ENCODE measurements around the gene ST3GAL3.

ST3GAL3 gene

GRCh38 chr1:43791243-43791642 is 83.9 kb downstream of the ST3GAL3 start:
- H4K20me1 ChIP-seq (ENCODE audit: insufficient read depth, low read length), result 0 out of 2 replicates have a peak, but pooled peaks cover 3% of the 10 kb centered on the region
- peaks cover 6% of the 10 kb centered on the region; the same call in 1 of the 2 replicates for H3K36me3 ChIP-seq (ENCODE audit: insufficient read depth, low read length)
- no peak overlapping the region for H2AFZ ChIP-seq (ENCODE audit: low read depth, low read length)
- peaks cover 25% of the 10 kb centered on the region for H3K4me1 ChIP-seq (ENCODE audit: insufficient read depth, low read length)
- no peaks in the 10 kb centered on the region for H3K79me2 ChIP-seq (ENCODE audit: insufficient read depth, low read length)
- H3K27me3 ChIP-seq (ENCODE audit: insufficient read depth, low read length, poor library complexity), result no peaks in the 10 kb centered on the region
- no peak for TF ChIP-seq CTCF (IDR thresholded peaks at IDR 0.05; ENCODE audit: borderline replicate concordance, extremely low read depth, low read length, poor library complexity, severe bottlenecking)
- no peak for TF ChIP-seq EZH2 (IDR thresholded peaks at IDR 0.05; ENCODE audit: borderline replicate concordance, low read depth, low read length, severe bottlenecking)
- H3K9me3 ChIP-seq (ENCODE audit: insufficient read depth, low read length, severe bottlenecking), result no peaks in the 10 kb centered on the region
- H3K27ac ChIP-seq (ENCODE audit: low read length), result no peak overlapping the region
- DNase-seq (no peak), ATAC-seq (ENCODE audit: insufficient read depth, low read depth) (no peak)
- H3K4me3 ChIP-seq (ENCODE audit: low read depth in 1 of 2, low read length in 2 of 2), result no peak overlapping the region
- no peak overlapping the region for H3K9ac ChIP-seq (ENCODE audit: low read depth, low read length)
- no peak overlapping the region for H3K4me2 ChIP-seq (ENCODE audit: insufficient read depth, low read length)

GRCh38 chr1:43796111-43796581 is 88.8 kb downstream of the ST3GAL3 start:
- H3K9me3 ChIP-seq (ENCODE audit: insufficient read depth, low read length, severe bottlenecking), result no peaks in the 10 kb centered on the region
- TF ChIP-seq EZH2 (IDR thresholded peaks at IDR 0.05; ENCODE audit: borderline replicate concordance, low read depth, low read length, severe bottlenecking), result no peak
- no peak for TF ChIP-seq CTCF (IDR thresholded peaks at IDR 0.05; ENCODE audit: borderline replicate concordance, extremely low read depth, low read length, poor library complexity, severe bottlenecking)
- H2AFZ ChIP-seq (ENCODE audit: low read depth, low read length), result no peak overlapping the region
- no peaks in the 10 kb centered on the region for H3K27me3 ChIP-seq (ENCODE audit: insufficient read depth, low read length, poor library complexity)
- H3K4me1 ChIP-seq (ENCODE audit: insufficient read depth, low read length), result no peaks in the 10 kb centered on the region
- no peak overlapping the region for H3K4me2 ChIP-seq (ENCODE audit: insufficient read depth, low read length)
- no peak overlapping the region for H3K9ac ChIP-seq (ENCODE audit: low read depth, low read length)
- H4K20me1 ChIP-seq (ENCODE audit: insufficient read depth, low read length), result peaks cover 3% of the 10 kb centered on the region; the same call in 1 of the 2 replicates
- no peaks in the 10 kb centered on the region for H3K79me2 ChIP-seq (ENCODE audit: insufficient read depth, low read length)
- DNase-seq, result no peak
- no peak for ATAC-seq (ENCODE audit: insufficient read depth, low read depth)
- no peak overlapping the region for H3K4me3 ChIP-seq (ENCODE audit: low read depth in 1 of 2, low read length in 2 of 2)
- H3K27ac ChIP-seq (ENCODE audit: low read length), result no peak overlapping the region
- H3K36me3 ChIP-seq (ENCODE audit: insufficient read depth, low read length), result peaks cover 6% of the 10 kb centered on the region; the same call in 1 of the 2 replicates

GRCh38 chr1:43797891-43798290 is 90.6 kb downstream of the ST3GAL3 start:
- no peak for ATAC-seq (ENCODE audit: insufficient read depth, low read depth)
- no peak overlapping the region for H2AFZ ChIP-seq (ENCODE audit: low read depth, low read length)
- no peak overlapping the region for H3K4me2 ChIP-seq (ENCODE audit: insufficient read depth, low read length)
- H3K36me3 ChIP-seq (ENCODE audit: insufficient read depth, low read length), result 0 out of 2 replicates have a peak, but pooled peaks cover under 1% of the 10 kb centered on the region
- H3K4me3 ChIP-seq (ENCODE audit: low read depth in 1 of 2, low read length in 2 of 2), result no peak overlapping the region
- no peaks in the 10 kb centered on the region for H3K79me2 ChIP-seq (ENCODE audit: insufficient read depth, low read length)
- H4K20me1 ChIP-seq (ENCODE audit: insufficient read depth, low read length), result no peaks in the 10 kb centered on the region; the same call in 1 of the 2 replicates
- no peaks in the 10 kb centered on the region for H3K9me3 ChIP-seq (ENCODE audit: insufficient read depth, low read length, severe bottlenecking)
- TF ChIP-seq CTCF (IDR thresholded peaks at IDR 0.05; ENCODE audit: borderline replicate concordance, extremely low read depth, low read length, poor library complexity, severe bottlenecking) (no peak), EZH2 (IDR thresholded peaks at IDR 0.05; ENCODE audit: borderline replicate concordance, low read depth, low read length, severe bottlenecking) (no peak)
- H3K27ac ChIP-seq (ENCODE audit: low read length), result no peak overlapping the region
- DNase-seq, result no peak
- no peaks in the 10 kb centered on the region for H3K4me1 ChIP-seq (ENCODE audit: insufficient read depth, low read length)
- H3K9ac ChIP-seq (ENCODE audit: low read depth, low read length), result no peak overlapping the region
- H3K27me3 ChIP-seq (ENCODE audit: insufficient read depth, low read length, poor library complexity), result no peaks in the 10 kb centered on the region

All from DND-41 (cell line).